GM23338 (cell line): ENCODE data around the gene NRP1. TPM values are rescaled to one million over a fixed set of nuclear protein-coding genes. Genes with fewer than 3 reads are reported as not detected.

ENCODE experiments used
- ATAC-seq: fragments of 200-7000 bp; cut with Tn5 transposase; 3 replicates; pipeline ENCODE4 v1.9.1; 2020
- DNase-seq: peaks from one replicate; pipeline ENCODE4 v3.0.0-alpha.2; 2015; ENCODE audit warnings: low spot score
- H2AFZ ChIP-seq: fragments of 200-600 bp; sonication (generic); 2 replicates; pipeline ENCODE4 v1.8.0; 2016; ENCODE audit warnings: antibody characterized with exemption, mild to moderate bottlenecking, moderate library complexity
- H3F3A ChIP-seq: fragments of 200-600 bp; sonication (generic); replicated peaks from 2 replicates; pipeline ENCODE4 v1.8.0; 2017; ENCODE audit warnings: antibody characterized with exemption, mixed run types, low read depth
- H3K27ac ChIP-seq: fragments of 200-600 bp; sonication (generic); 2 replicates; pipeline ENCODE4 v1.6.1; 2016; ENCODE audit warnings: low read depth
- H3K27me3 ChIP-seq: fragments of 200-600 bp; sonication (generic); 2 replicates; pipeline ENCODE4 v1.8.0; 2016; ENCODE audit warnings: mild to moderate bottlenecking, mixed run types, moderate library complexity; ENCODE audit not compliant: insufficient read depth
- H3K36me3 ChIP-seq: fragments of 200-600 bp; sonication (generic); 2 replicates; pipeline ENCODE4 v1.8.0; 2016; ENCODE audit warnings: mild to moderate bottlenecking; ENCODE audit not compliant: insufficient read depth
- H3K4me1 ChIP-seq: fragments of 200-600 bp; sonication (generic); 2 replicates; pipeline ENCODE4 v1.8.0; 2016; ENCODE audit warnings: mild to moderate bottlenecking, moderate library complexity; ENCODE audit not compliant: insufficient read depth
- H3K4me2 ChIP-seq: fragments of 200-600 bp; sonication (generic); 2 replicates; pipeline ENCODE4 v1.7.1; 2017; ENCODE audit warnings: mixed run types
- H3K4me3 ChIP-seq: fragments of 200-600 bp; sonication (generic); 2 replicates; pipeline ENCODE4 v1.6.1; 2016; ENCODE audit warnings: mixed run types
- H3K79me2 ChIP-seq: fragments of 200-600 bp; sonication (generic); replicated peaks from 2 replicates; pipeline ENCODE4 v1.8.0; 2017; ENCODE audit warnings: mild to moderate bottlenecking; ENCODE audit not compliant: insufficient read depth
- H3K9me2 ChIP-seq: fragments of 200-600 bp; sonication (generic); 2 replicates; pipeline ENCODE4 v1.8.0; 2017; ENCODE audit not compliant: insufficient read depth
- H4K20me1 ChIP-seq: fragments of 200-600 bp; sonication (generic); replicated peaks from 2 replicates; pipeline ENCODE4 v1.8.0; 2017; ENCODE audit warnings: mild to moderate bottlenecking; ENCODE audit not compliant: insufficient read depth
- H3K27ac Mint-ChIP-seq: 2 replicates; pipeline ENCODE4 v1.8.0; 2020; ENCODE audit warnings: inconsistent platforms, mild to moderate bottlenecking, moderate library complexity, mixed read lengths
- H3K27me3 Mint-ChIP-seq: 3 replicates; pipeline ENCODE4 v1.8.0; 2022; ENCODE audit warnings: low read depth, mild to moderate bottlenecking, moderate library complexity, mixed read lengths, inconsistent platforms; ENCODE audit not compliant: insufficient read depth, poor library complexity
- H3K36me3 Mint-ChIP-seq: 3 replicates; pipeline ENCODE4 v1.8.0; 2021; ENCODE audit warnings: low read depth, mild to moderate bottlenecking, inconsistent platforms, moderate library complexity, mixed read lengths
- H3K4me1 Mint-ChIP-seq: 3 replicates; pipeline ENCODE4 v1.8.0; 2020; ENCODE audit warnings: mild to moderate bottlenecking, inconsistent platforms, mixed read lengths
- H3K4me3 Mint-ChIP-seq: 3 replicates; pipeline ENCODE4 v1.8.0; 2021; ENCODE audit warnings: moderate library complexity, mild to moderate bottlenecking, inconsistent platforms, mixed read lengths
- H3K9me3 Mint-ChIP-seq: 3 replicates; pipeline ENCODE4 v1.8.0; 2020; ENCODE audit warnings: moderate library complexity, mild to moderate bottlenecking, inconsistent platforms, mixed read lengths
- CREB1 ChIP-seq: fragments of 250-450 bp; sonication (Bioruptor Pico); IDR thresholded peaks from 2 replicates; pipeline ENCODE4 v1.5.0; 2020; ENCODE audit warnings: low read depth, mild to moderate bottlenecking, moderate library complexity
- EZH2phosphoT487 ChIP-seq: fragments of 200-600 bp; sonication (generic); IDR thresholded peaks from one replicate; pipeline ENCODE4 v1.8.1; 2018; ENCODE audit warnings: antibody characterized with exemption; ENCODE audit not compliant: unreplicated experiment
- JUNB ChIP-seq: IDR thresholded peaks from one replicate; pipeline ENCODE4 v1.6.1; 2016; ENCODE audit warnings: antibody characterized with exemption; ENCODE audit not compliant: unreplicated experiment
- NANOG ChIP-seq: IDR thresholded peaks from 2 replicates; pipeline ENCODE4 v1.6.1; 2016; ENCODE audit warnings: antibody characterized with exemption, borderline replicate concordance
- STAT1 ChIP-seq: IDR thresholded peaks from one replicate; pipeline ENCODE4 v1.6.1; 2016; ENCODE audit warnings: antibody characterized with exemption; ENCODE audit not compliant: unreplicated experiment
- ZNF114 ChIP-seq: fragments of 250-450 bp; sonication (Bioruptor Pico); IDR thresholded peaks from 2 replicates; pipeline ENCODE4 v1.5.0; 2020; ENCODE audit warnings: mild to moderate bottlenecking, moderate library complexity
- ZNF331 ChIP-seq: fragments of 250-450 bp; sonication (Bioruptor Pico); IDR thresholded peaks from 2 replicates; pipeline ENCODE4 v1.5.0; 2020; ENCODE audit warnings: low read depth, mild to moderate bottlenecking, moderate library complexity
- polyA plus RNA-seq: library from polyadenylated mRNA; unstranded; fragments of >200 nt; fragmentation: Nextera tagmentation; extraction: Ambion mirVana; gene quantifications from 2 replicates; pipeline ENCODE4 v1.2.1, GENCODE V29; 2016
- total RNA-seq: library from RNA; depleted of rRNA; stranded (reverse); fragments of >200 nt; shearing (Covaris generic); gene quantifications from 2 replicates; pipeline ENCODE4 v1.2.3, GENCODE V29; 2014
- TF ChIP-seq, protein P1 (sequence below), 2 experiments: fragments of 200-600 bp in 1 of 2; sonication (generic) in 1 of 2; conservative IDR thresholded peaks; 2 replicates each; pipeline versions ENCODE4 v1.5.1 to v1.6.1; 2016 to 2017; ENCODE audit warnings: antibody characterized with exemption in 2 of 2, low read depth in 2 of 2, mild to moderate bottlenecking in 2 of 2, moderate library complexity in 1 of 2
- TF ChIP-seq, protein P2 (sequence below): IDR thresholded peaks from one replicate; pipeline ENCODE4 v1.6.1; 2018; ENCODE audit warnings: antibody characterized with exemption; ENCODE audit not compliant: unreplicated experiment
- TF ChIP-seq, protein P3 (sequence below): fragments of 250-450 bp; sonication (Bioruptor Pico); IDR thresholded peaks from 2 replicates; pipeline ENCODE4 v1.5.0; 2020; ENCODE audit warnings: mild to moderate bottlenecking, moderate library complexity

NRP1 gene
- total and polyA plus RNA-seq, 2 experiments from 2014 or later, result 2.9 to 3.5 TPM

DNA sequence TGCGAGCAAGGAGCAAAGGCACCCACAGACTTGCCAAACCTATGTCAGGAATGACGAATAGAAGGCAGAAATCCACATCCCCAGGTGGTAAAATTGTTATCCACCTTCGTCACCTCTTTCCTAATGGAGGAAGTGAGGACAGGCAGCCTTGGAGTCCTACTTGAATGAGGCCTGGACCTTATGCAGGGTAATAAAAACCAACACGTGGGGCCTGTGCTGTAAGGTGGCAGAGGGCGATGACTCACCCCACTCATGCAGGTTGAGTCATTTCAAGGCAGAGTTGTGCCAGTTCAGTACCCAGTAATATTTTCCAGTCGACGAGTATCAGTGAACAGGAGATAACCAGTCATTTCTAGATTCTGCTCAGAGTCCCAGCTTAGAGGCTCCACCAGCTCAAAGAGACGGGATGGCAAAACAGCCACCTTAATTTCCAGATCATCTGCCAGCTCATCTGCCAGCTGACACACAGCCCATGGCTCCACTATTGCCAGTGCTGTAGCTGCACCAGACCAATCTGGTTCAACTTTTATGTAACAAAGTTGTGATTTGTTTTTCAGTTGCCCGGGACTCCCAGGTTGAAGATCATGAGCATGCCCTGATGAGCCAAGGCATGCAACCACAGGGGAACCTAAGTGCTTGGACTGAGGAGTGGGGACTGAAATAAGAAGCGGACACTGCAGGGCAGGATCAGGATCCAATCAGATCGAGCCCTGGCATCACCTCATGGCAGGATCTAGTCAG lies 200.3 kb downstream of the NRP1 start (continued):
- TF ChIP-seq, protein P1, sequence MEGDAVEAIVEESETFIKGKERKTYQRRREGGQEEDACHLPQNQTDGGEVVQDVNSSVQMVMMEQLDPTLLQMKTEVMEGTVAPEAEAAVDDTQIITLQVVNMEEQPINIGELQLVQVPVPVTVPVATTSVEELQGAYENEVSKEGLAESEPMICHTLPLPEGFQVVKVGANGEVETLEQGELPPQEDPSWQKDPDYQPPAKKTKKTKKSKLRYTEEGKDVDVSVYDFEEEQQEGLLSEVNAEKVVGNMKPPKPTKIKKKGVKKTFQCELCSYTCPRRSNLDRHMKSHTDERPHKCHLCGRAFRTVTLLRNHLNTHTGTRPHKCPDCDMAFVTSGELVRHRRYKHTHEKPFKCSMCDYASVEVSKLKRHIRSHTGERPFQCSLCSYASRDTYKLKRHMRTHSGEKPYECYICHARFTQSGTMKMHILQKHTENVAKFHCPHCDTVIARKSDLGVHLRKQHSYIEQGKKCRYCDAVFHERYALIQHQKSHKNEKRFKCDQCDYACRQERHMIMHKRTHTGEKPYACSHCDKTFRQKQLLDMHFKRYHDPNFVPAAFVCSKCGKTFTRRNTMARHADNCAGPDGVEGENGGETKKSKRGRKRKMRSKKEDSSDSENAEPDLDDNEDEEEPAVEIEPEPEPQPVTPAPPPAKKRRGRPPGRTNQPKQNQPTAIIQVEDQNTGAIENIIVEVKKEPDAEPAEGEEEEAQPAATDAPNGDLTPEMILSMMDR (conservative IDR thresholded peaks at IDR 0.05; ENCODE audit: low read depth in 2 of 2), result no peak
- no peak for TF ChIP-seq NANOG
- TF ChIP-seq ZNF114 (CRISPR knock-in tag), result no peak
- TF ChIP-seq, protein P2, sequence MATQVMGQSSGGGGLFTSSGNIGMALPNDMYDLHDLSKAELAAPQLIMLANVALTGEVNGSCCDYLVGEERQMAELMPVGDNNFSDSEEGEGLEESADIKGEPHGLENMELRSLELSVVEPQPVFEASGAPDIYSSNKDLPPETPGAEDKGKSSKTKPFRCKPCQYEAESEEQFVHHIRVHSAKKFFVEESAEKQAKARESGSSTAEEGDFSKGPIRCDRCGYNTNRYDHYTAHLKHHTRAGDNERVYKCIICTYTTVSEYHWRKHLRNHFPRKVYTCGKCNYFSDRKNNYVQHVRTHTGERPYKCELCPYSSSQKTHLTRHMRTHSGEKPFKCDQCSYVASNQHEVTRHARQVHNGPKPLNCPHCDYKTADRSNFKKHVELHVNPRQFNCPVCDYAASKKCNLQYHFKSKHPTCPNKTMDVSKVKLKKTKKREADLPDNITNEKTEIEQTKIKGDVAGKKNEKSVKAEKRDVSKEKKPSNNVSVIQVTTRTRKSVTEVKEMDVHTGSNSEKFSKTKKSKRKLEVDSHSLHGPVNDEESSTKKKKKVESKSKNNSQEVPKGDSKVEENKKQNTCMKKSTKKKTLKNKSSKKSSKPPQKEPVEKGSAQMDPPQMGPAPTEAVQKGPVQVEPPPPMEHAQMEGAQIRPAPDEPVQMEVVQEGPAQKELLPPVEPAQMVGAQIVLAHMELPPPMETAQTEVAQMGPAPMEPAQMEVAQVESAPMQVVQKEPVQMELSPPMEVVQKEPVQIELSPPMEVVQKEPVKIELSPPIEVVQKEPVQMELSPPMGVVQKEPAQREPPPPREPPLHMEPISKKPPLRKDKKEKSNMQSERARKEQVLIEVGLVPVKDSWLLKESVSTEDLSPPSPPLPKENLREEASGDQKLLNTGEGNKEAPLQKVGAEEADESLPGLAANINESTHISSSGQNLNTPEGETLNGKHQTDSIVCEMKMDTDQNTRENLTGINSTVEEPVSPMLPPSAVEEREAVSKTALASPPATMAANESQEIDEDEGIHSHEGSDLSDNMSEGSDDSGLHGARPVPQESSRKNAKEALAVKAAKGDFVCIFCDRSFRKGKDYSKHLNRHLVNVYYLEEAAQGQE, result no peak
- TF ChIP-seq EZH2phosphoT487, result no peak

DNA sequence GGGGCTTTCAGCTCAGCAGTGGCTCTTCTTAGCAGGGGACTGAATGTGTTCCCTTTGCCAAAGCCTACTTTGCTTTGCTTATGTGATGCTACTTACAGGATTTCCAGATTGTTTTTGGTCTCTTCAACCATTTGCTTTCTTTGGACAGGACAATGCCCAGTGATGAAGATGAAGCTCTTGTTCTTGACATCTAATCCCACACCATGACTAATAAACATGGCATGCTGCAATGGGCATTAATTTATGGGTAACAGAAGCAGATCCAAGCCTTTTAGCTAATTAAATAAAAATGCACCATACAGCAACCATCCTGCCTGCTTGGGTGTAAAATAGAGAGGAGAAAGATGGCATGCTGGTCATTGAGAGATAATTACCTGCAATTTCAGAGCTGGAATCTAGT lies 200.9 kb downstream of the NRP1 start:
- no peaks in the 10 kb centered on the region for H3K27me3 ChIP-seq
- no peaks in the 10 kb centered on the region for H3K4me1 Mint-ChIP-seq
- no peaks in the 10 kb centered on the region for H3K79me2 ChIP-seq
- H3K4me3 ChIP-seq, result no peak overlapping the region
- H4K20me1 ChIP-seq, result no peaks in the 10 kb centered on the region
- DNase-seq (no peak), ATAC-seq (no peak)
- no peak overlapping the region for H2AFZ ChIP-seq
- no peak overlapping the region for H3K4me2 ChIP-seq
- H3K27ac Mint-ChIP-seq, result no peak overlapping the region
- peaks cover 9% of the 10 kb centered on the region; the same call in 1 of the 2 replicates for H3K9me2 ChIP-seq
- peaks cover 2% of the 10 kb centered on the region for H3K27me3 Mint-ChIP-seq
- H3K9me3 Mint-ChIP-seq, result peaks cover 4% of the 10 kb centered on the region; the same call in 2 of the 3 replicates
- no peaks in the 10 kb centered on the region for H3F3A ChIP-seq
- no peak overlapping the region for H3K27ac ChIP-seq
- H3K4me1 ChIP-seq, result no peaks in the 10 kb centered on the region
- H3K36me3 ChIP-seq, result no peaks in the 10 kb centered on the region
- no peak overlapping the region for H3K4me3 Mint-ChIP-seq
- peaks cover 2% of the 10 kb centered on the region; the same call in 1 of the 3 replicates for H3K36me3 Mint-ChIP-seq
- TF ChIP-seq JUNB, result no peak
- TF ChIP-seq CREB1 (CRISPR knock-in tag), result no peak
- TF ChIP-seq STAT1, result no peak
- no peak for TF ChIP-seq ZNF331
- TF ChIP-seq NANOG, result no peak
- TF ChIP-seq EZH2phosphoT487, result no peak
- TF ChIP-seq, protein P3, sequence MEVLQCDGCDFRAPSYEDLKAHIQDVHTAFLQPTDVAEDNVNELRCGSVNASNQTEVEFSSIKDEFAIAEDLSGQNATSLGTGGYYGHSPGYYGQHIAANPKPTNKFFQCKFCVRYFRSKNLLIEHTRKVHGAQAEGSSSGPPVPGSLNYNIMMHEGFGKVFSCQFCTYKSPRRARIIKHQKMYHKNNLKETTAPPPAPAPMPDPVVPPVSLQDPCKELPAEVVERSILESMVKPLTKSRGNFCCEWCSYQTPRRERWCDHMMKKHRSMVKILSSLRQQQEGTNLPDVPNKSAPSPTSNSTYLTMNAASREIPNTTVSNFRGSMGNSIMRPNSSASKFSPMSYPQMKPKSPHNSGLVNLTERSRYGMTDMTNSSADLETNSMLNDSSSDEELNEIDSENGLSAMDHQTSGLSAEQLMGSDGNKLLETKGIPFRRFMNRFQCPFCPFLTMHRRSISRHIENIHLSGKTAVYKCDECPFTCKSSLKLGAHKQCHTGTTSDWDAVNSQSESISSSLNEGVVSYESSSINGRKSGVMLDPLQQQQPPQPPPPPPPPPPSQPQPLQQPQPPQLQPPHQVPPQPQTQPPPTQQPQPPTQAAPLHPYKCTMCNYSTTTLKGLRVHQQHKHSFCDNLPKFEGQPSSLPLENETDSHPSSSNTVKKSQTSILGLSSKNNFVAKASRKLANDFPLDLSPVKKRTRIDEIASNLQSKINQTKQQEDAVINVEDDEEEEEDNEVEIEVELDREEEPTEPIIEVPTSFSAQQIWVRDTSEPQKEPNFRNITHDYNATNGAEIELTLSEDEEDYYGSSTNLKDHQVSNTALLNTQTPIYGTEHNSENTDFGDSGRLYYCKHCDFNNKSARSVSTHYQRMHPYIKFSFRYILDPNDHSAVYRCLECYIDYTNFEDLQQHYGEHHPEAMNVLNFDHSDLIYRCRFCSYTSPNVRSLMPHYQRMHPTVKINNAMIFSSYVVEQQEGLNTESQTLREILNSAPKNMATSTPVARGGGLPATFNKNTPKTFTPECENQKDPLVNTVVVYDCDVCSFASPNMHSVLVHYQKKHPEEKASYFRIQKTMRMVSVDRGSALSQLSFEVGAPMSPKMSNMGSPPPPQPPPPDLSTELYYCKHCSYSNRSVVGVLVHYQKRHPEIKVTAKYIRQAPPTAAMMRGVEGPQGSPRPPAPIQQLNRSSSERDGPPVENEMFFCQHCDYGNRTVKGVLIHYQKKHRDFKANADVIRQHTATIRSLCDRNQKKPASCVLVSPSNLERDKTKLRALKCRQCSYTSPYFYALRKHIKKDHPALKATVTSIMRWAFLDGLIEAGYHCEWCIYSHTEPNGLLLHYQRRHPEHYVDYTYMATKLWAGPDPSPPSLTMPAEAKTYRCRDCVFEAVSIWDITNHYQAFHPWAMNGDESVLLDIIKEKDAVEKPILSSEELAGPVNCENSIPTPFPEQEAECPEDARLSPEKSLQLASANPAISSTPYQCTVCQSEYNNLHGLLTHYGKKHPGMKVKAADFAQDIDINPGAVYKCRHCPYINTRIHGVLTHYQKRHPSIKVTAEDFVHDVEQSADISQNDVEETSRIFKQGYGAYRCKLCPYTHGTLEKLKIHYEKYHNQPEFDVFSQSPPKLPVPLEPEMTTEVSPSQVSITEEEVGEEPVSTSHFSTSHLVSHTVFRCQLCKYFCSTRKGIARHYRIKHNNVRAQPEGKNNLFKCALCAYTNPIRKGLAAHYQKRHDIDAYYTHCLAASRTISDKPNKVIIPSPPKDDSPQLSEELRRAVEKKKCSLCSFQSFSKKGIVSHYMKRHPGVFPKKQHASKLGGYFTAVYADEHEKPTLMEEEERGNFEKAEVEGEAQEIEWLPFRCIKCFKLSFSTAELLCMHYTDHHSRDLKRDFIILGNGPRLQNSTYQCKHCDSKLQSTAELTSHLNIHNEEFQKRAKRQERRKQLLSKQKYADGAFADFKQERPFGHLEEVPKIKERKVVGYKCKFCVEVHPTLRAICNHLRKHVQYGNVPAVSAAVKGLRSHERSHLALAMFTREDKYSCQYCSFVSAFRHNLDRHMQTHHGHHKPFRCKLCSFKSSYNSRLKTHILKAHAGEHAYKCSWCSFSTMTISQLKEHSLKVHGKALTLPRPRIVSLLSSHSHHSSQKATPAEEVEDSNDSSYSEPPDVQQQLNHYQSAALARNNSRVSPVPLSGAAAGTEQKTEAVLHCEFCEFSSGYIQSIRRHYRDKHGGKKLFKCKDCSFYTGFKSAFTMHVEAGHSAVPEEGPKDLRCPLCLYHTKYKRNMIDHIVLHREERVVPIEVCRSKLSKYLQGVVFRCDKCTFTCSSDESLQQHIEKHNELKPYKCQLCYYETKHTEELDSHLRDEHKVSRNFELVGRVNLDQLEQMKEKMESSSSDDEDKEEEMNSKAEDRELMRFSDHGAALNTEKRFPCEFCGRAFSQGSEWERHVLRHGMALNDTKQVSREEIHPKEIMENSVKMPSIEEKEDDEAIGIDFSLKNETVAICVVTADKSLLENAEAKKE (CRISPR knock-in tag), result no peak
- TF ChIP-seq, protein P1 (conservative IDR thresholded peaks at IDR 0.05; ENCODE audit: low read depth in 2 of 2), result no peak
